Astrocyte of the hippocampus (primary cell): ENCODE data around the gene TOB1.
"Not testable (repeated sequence)": the region's sequence is repeated elsewhere in the genome, so short reads cannot be mapped to it uniquely, and the experiment has no call there.

Source experiments
- DNase-seq: peaks from one replicate; pipeline ENCODE4 v3.0.0; 2011; ENCODE audit warnings: low read depth, low spot score

The TOB1 gene

GRCh38 chr17:50868602-50869001 lies 2.4 kb upstream of the TOB1 start:
- DNase-seq, result no peak

GRCh38 chr17:50868140-50868438 lies 1.9 kb upstream of the TOB1 start:
- no peak for DNase-seq

- peak; percentile 97 for DNase-seq
These were observed 1.4 kb upstream of the TOB1 start for GRCh38 chr17:50867363-50868139.

- DNase-seq, result no peak
These were observed 802 bp upstream of the TOB1 start for GRCh38 chr17:50866950-50867362.

- no peak for DNase-seq
These were observed 290 bp downstream of the TOB1 start for GRCh38 chr17:50865868-50866260.

GRCh38 chr17:50865060-50865867 lies 890 bp downstream of the TOB1 start:
- peak; percentile 68 for DNase-seq

- no peak for DNase-seq
These were observed 1.5 kb downstream of the TOB1 start for GRCh38 chr17:50864747-50865059.

GRCh38 chr17:50863931-50864330 lies 2.2 kb downstream of the TOB1 start:
- no peak for DNase-seq

GRCh38 chr17:50863221-50863843 lies 2.8 kb downstream of the TOB1 start:
- DNase-seq, result peak; percentile 52

- peak; percentile 35 for DNase-seq
These were observed 4.2 kb downstream of the TOB1 start for GRCh38 chr17:50861822-50862528.

- DNase-seq, result no peak
These were observed 4.8 kb downstream of the TOB1 start for GRCh38 chr17:50861334-50861676.

- DNase-seq, result not testable (repeated sequence)
These were observed 6.4 kb downstream of the TOB1 start for GRCh38 chr17:50859727-50860126.

GRCh38 chr17:50858486-50859225 lies 7.5 kb downstream of the TOB1 start:
- no peak for DNase-seq

- DNase-seq, result no peak
These were observed 9.7 kb downstream of the TOB1 start for GRCh38 chr17:50856431-50856830.

- no peak for DNase-seq
These were observed 10.3 kb downstream of the TOB1 start for GRCh38 chr17:50855708-50856330.

GRCh38 chr17:50853781-50854180 lies 12.4 kb downstream of the TOB1 start:
- DNase-seq, result no peak

GRCh38 chr17:50853015-50853615 lies 13.0 kb downstream of the TOB1 start:
- no peak for DNase-seq

- no peak for DNase-seq
These were observed 15.5 kb downstream of the TOB1 start for GRCh38 chr17:50850640-50851039.

GRCh38 chr17:50848711-50849110 lies 17.4 kb downstream of the TOB1 start:
- DNase-seq, result no peak

- no peak for DNase-seq
These were observed 18.1 kb downstream of the TOB1 start for GRCh38 chr17:50848039-50848438.

GRCh38 chr17:50847566-50847965 lies 18.6 kb downstream of the TOB1 start:
- DNase-seq, result no peak
